NCI-H1048 (cell line): ENCODE results near the gene MAP4K4.
"Not testable (repeated sequence)": the region's sequence is repeated elsewhere in the genome, so short reads cannot be mapped to it uniquely, and the experiment has no call there.

Experiments used
- DNase-seq: peaks from one replicate; lab custom pipeline; 2025; lab: John Stamatoyannopoulos, UW

The MAP4K4 gene

DNA sequence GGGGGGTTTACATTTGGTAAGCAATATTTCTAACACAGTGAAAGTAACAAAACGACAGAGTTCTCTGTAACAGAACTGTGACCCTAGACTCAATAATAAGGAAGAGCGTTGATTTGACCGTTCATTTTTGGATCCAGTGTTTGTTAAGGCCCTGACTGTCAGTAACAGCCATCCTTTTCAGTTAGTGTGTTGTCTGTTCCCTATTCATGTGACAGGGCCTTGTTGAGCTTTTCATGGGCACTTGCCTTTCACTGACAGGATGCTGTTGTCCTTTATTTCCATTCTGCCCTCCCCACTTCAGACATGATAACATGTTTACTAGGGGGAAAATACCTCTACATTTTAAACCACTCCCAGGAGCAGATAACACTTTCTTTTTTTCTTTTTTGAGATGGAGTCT, 45.8 kb downstream of the MAP4K4 start:
- no peak for DNase-seq

- DNase-seq: no peak
These were observed 47.3 kb downstream of the MAP4K4 start for GRCh38 chr2:101744832-101745231.

DNA sequence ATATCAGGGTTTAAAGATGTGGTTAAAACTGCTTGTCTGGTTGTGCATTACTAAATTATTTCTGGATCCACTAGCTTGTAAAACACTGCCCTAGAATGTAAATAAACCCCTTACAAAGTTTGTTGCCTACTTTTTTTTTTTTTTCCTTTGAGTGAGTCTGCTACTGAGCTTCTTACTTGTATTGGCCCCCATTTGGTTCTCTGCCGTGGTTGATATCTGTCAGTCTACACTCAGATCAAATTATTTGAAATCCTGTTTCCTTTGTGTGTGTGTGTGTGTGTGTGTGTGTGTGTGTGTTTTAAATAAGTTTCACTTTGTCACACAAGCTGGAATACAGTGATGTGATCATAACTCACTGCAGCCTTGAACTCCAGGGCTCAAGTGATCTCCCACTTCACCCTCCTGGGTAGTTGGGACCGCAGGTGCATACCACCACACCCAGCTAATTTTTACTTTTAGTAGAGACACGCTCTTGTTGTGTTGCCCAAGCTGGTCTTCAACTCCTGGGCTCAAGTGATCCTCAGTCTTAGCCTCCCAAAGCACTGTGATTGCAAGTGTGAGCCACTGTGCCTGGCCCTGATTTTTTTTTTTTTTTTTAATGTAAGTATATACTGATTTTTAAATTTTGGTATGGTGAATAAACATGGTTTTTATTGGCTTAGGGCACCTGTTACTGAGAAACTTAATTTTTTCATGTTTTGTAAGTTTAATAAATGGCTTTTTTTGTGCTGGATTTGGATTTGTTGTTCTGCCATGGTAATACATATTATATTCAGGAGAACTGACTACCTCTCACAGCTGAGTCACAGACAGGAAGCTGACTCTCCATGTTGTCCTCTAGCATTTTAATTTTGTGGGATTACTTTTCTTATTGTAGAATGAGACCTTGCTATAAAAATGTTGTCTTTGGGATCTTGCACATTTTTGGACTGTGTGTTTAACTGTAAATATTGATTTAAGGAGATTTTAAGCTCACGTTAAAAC, 48.5 kb downstream of the MAP4K4 start:
- DNase-seq: no peak

- no peak for DNase-seq
These were observed 50.5 kb downstream of the MAP4K4 start for GRCh38 chr2:101748000-101748399.

- not testable (repeated sequence) for DNase-seq
These were observed 51.0 kb downstream of the MAP4K4 start for GRCh38 chr2:101748462-101748861.

DNA sequence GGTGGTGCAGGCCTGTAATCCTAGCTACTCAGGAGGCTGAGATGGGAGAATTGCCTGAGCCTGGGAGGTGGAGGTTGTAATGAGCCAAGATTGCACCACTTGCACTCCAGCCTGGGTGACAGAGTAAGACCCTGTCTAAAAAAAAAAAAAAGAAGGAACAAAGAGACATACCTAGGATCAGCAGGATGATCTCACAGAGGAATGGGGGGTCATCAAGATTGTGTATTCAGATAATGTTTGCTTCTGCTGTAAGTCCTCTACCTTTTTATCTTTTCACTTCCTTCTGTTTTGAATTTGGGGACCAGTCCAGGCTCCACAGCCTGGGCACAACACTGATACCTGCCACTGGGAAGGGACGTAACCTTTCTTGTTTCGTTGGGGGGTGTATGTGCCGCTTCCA, 53.2 kb downstream of the MAP4K4 start:
- no peak for DNase-seq

DNA sequence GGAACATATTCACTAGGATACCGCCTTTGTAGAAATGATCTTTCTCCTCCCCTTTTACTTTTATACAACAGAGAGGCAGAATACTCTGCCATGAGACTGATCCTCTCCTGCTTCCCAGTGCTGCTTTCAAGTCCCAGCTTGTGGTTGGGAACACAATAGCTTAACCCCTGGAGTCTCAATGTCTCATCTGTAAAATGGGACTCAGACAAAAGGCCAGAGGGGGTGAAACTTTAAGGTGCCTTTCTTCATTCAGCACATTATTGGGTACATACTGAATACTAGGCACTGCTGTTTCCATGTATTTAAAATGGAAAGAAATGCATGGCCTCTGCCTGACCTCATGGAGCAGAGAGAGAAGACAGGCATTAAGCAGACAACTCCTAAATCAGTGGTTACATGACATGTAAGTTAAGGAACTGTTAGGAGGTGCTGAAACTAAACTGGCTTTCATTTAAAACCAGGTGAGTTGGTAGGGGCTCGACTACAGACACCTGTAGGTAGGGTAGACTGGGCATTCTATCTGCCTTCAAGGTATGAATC, 53.8 kb downstream of the MAP4K4 start:
- DNase-seq: no peak

DNA sequence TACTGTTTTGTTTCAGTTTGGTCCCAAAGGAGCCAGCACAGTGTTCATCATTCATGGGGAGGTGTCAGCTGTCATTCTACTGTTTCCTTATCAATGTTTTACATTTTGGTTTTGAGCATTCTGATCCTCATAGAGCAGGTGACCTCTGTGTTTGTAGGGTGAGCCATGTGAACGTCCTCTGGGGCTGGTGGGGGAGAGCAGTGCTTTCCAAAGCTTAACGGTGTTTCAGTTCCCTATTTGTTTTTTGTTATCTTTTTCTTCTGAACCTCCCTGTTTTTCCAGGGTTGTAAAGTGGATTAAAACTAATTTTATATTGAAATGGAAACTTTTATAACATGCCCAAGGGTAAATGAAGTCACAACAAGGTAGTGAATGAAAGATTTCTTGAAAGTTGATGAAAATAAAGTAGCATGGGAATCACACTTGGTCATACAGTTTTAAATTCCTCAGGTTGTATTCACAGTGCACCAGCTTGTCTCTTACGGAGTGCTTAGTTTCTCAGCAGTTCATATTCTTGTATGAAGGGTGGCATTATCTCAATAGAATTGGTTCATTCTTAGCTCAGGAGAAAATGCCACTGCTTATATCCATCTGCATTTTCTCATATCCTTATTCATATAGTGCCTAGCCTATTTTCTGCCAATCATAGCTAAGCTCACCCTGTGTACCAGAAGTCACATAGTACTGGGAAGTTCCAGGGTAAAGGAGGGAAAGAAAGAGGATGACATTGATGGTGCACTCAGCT, 54.5 kb downstream of the MAP4K4 start:
- DNase-seq: no peak

DNA sequence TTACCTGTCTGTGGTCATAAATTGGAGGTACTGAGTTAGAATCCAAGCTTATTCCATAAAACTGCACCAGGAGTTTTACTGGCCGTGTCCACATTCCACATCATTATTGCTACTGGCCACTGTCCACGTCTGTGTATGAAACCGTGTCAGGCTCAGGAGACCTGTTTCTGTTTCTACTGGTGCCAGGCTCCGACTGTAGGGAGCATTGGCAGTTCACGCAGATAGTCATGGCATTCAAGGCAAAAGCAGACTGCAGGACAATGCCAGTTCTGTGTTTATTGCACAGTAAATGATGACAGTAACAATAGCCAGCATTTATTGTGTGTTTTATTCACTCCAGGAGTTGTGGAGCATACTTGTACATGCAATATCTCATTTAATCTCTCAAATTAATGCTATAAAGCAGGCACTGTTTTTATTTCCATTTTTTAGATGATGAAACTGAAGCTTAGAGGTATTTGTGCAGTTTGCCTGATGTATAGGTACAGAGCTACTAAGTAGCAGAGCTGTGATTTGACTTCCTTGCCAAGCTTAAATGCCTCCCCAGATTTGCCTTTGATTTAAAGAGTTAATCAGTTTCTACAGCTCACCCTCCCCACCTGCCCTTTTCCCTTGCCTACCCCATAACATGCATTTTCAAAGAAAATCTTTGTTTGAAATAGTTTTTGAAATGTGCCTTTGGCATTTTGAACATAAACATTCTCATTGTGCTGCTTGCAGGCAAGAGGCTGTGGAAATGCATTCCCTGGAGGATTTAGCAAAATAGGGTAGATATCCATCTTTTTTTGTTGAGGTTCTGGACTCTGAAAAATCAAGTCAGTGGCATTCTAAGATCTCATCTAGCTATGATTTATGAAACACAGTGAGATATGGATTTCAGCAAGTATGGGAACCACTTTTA, 55.5 kb downstream of the MAP4K4 start:
- no peak for DNase-seq

GRCh38 chr2:101753720-101754490, 56.4 kb downstream of the MAP4K4 start:
- DNase-seq: no peak

- no peak for DNase-seq
These were observed 57.1 kb downstream of the MAP4K4 start for GRCh38 chr2:101754618-101755017.

DNA sequence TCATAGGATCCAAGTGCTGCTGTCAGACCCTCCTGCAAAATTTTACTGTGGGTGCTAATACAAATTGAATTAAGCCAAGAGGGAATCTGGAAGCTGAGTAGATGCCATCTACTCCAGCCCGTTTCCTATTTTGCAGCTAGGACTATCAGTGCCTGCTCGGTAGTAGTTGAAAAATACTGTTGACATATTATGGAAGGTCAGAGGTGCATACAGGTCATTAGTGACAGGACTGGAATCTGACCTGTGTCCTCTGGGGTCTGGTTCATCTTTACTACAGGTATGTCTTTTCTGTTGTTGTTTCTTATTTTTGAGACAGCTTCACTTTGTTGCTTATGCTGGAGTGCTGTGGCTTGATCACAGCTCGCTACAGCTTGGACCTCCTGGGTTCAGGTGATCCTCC, 58.8 kb downstream of the MAP4K4 start:
- DNase-seq: no peak

- DNase-seq: no peak
These were observed 60.5 kb downstream of the MAP4K4 start for GRCh38 chr2:101758001-101758400.

DNA sequence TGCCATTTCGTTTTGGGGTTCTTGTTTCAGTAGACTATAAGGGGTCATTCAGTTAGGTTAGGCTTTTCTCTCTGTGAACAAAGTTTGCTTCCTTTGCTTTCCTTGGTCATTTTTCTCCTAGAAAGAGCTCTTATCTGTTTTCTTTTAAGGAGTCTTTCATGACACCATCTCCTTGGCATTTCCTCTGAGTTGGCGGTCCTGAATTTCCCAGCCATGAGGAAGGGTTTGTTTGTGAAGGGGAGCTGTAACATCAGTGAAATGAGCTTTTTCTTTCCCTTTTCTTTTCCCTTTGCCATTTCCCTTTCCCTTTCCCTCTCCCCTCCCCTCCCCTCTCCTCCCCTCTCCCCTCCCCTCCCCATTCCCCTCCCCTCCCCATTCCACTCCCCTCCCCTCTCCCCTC, 61.7 kb downstream of the MAP4K4 start:
- DNase-seq: no peak

- DNase-seq: no peak
These were observed 65.1 kb downstream of the MAP4K4 start for GRCh38 chr2:101762451-101763171.

- no peak for DNase-seq
These were observed 66.2 kb downstream of the MAP4K4 start for GRCh38 chr2:101763496-101764333.

DNA sequence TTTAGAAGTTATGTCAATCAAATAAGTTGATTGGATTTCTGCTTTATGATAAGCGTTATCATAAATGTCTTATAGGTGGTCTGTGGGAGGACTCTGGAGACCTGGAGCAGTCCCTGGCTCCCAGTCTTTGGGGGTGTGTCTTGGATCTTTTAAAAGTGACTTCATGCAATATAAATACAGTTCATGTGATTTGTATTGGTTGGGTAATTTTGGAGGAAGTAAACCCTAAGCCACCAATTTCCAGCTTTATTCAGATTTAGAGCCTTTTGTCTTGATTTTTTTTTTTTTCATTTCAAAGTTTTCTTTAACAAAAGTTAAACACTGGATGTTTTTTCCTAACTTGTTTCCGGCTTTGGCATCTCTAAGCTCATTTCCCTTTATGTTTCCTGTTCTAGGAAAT, 68.8 kb downstream of the MAP4K4 start:
- no peak for DNase-seq

GRCh38 chr2:101766871-101767739, 69.6 kb downstream of the MAP4K4 start:
- no peak for DNase-seq
